SU-DHL-6 (cell line): Measurements from ENCODE around the gene PXDN.

Experiments used
- H2AFZ ChIP-seq: fragments of 200-600 bp; sonication (generic); 2 replicates; pipeline ENCODE4 v1.6.1; 2014; ENCODE audit warnings: low read depth, mild to moderate bottlenecking, moderate library complexity, mixed read lengths, antibody characterized with exemption, low read length; ENCODE audit not compliant: severe bottlenecking
- H3F3A ChIP-seq: fragments of 200-600 bp; shearing (Covaris generic); 2 replicates; pipeline ENCODE4 v1.6.0; 2016; ENCODE audit warnings: antibody characterized with exemption, mild to moderate bottlenecking; ENCODE audit not compliant: insufficient read depth
- H3K27ac ChIP-seq: fragments of 200-600 bp; sonication (generic); 2 replicates; pipeline ENCODE4 v1.5.1; 2016; ENCODE audit warnings: low read depth, mild to moderate bottlenecking, low read length, moderate library complexity, mixed read lengths
- H3K27me3 ChIP-seq: fragments of 200-600 bp; sonication (generic), shearing (Covaris generic); 2 replicates; pipeline ENCODE4 v1.6.0; 2014; ENCODE audit warnings: mild to moderate bottlenecking, low read length
- H3K36me3 ChIP-seq: fragments of 200-600 bp; sonication (generic); 2 replicates; pipeline ENCODE4 v1.6.1; 2014; ENCODE audit warnings: mild to moderate bottlenecking, low read length, mixed read lengths
- H3K4me2 ChIP-seq: fragments of 300-600, 200-600 bp; shearing (Covaris generic), sonication (generic); 2 replicates; pipeline ENCODE4 v1.6.0; 2014; ENCODE audit warnings: low read length, low read depth, mild to moderate bottlenecking; ENCODE audit not compliant: poor library complexity, severe bottlenecking
- H3K4me3 ChIP-seq: fragments of 200-600 bp; sonication (generic); 2 replicates; pipeline ENCODE4 v1.5.1; 2014; ENCODE audit warnings: antibody characterized with exemption, low read length, mild to moderate bottlenecking, mixed read lengths; ENCODE audit not compliant: insufficient read depth, poor library complexity, severe bottlenecking
- H3K79me2 ChIP-seq: fragments of 200-600 bp; sonication (generic); 2 replicates; pipeline ENCODE4 v1.6.1; 2014; ENCODE audit warnings: mild to moderate bottlenecking, low read length, moderate library complexity; ENCODE audit not compliant: insufficient read depth
- H3K9ac ChIP-seq: fragments of 200-600 bp; sonication (generic); 2 replicates; pipeline ENCODE4 v1.7.0; 2014; ENCODE audit warnings: mild to moderate bottlenecking, low read length
- H3K9me2 ChIP-seq: fragments of 200-600 bp; sonication (generic); replicated peaks from 2 replicates; pipeline ENCODE4 v1.6.1; 2014; ENCODE audit warnings: low read length; ENCODE audit not compliant: insufficient read depth
- H3K9me3 ChIP-seq: fragments of 200-600 bp; sonication (generic); 2 replicates; pipeline ENCODE4 v1.6.1; 2014; ENCODE audit warnings: low read length, mixed read lengths; ENCODE audit not compliant: insufficient read depth
- H4K20me1 ChIP-seq: fragments of 200-600 bp; sonication (generic); 2 replicates; pipeline ENCODE4 v1.6.1; 2014; ENCODE audit warnings: low read depth, mild to moderate bottlenecking, antibody characterized with exemption, low read length, moderate library complexity, mixed read lengths
- CTCF ChIP-seq: fragments of 200-600 bp; sonication (generic); IDR thresholded peaks from one replicate; pipeline ENCODE4 v1.5.1; 2017; ENCODE audit warnings: antibody characterized with exemption, mild to moderate bottlenecking, low read length, moderate library complexity; ENCODE audit not compliant: insufficient read depth, poor library complexity, severe bottlenecking
- EZH2phosphoT487 ChIP-seq: fragments of 200-600 bp; sonication (generic), shearing (Covaris generic); conservative IDR thresholded peaks from 2 replicates; pipeline ENCODE4 v1.6.1; 2018; ENCODE audit warnings: mild to moderate bottlenecking, antibody characterized with exemption, low read length, moderate library complexity, mixed read lengths

PXDN gene

DNA sequence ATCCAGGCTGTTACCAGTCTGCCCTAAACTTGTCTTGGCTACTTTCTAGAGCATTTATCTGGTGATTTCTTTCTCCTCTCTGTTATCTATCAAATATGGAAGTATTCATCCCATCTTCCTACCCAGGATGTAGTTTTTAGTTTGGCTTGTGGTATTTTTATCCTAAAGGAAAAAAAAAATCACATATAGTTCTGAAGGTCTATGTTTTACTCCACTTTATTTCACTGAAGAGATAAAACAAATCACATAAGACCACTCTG is 62.2 kb downstream of the PXDN start:
- Histone ChIP-seq H3K9me3 (no peaks in the 10 kb centered on the region), H2AFZ (no peak overlapping the region), H4K20me1 (no peaks in the 10 kb centered on the region), H3K4me2 (no peak overlapping the region), H3K27me3 (no peaks in the 10 kb centered on the region), H3K79me2 (no peaks in the 10 kb centered on the region), H3K27ac (no peak overlapping the region), H3F3A (no peaks in the 10 kb centered on the region), H3K4me3 (no peak overlapping the region), H3K36me3 (no peaks in the 10 kb centered on the region), H3K9me2 (no peaks in the 10 kb centered on the region), H3K9ac (no peak overlapping the region)
- TF ChIP-seq EZH2phosphoT487 (no peak), CTCF (no peak)

- no peaks in the 10 kb centered on the region for H3K36me3 ChIP-seq
- TF ChIP-seq EZH2phosphoT487, result no peak
- no peak for TF ChIP-seq CTCF
Measured at GRCh38 chr2:1681323-1682180, 62.8 kb downstream of the PXDN start.

DNA sequence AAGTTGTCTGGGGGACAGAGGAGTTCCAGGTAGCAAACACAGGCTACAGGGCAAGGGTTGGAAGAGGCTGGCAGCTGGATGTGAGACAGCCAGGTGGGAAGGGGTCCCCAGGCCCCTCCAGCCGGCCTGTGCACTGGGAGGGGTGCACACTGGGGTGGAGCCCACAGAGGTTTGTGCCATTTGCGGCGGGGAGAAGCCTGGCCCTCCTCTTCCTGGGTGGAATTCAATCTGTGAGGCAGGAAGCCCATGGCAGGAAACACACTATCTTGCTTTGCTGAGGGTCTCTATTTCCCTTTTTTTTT is 63.3 kb downstream of the PXDN start:
- no peak overlapping the region for H3K9ac ChIP-seq
- H3F3A ChIP-seq, result no peaks in the 10 kb centered on the region
- H3K9me3 ChIP-seq, result no peaks in the 10 kb centered on the region
- no peaks in the 10 kb centered on the region for H3K27me3 ChIP-seq
- no peaks in the 10 kb centered on the region for H3K36me3 ChIP-seq
- no peak overlapping the region for H2AFZ ChIP-seq
- H3K4me2 ChIP-seq, result no peak overlapping the region
- no peaks in the 10 kb centered on the region for H3K9me2 ChIP-seq
- no peak for TF ChIP-seq CTCF
- TF ChIP-seq EZH2phosphoT487, result no peak
- H3K4me3 ChIP-seq, result no peak overlapping the region
- no peak overlapping the region for H3K27ac ChIP-seq
- no peaks in the 10 kb centered on the region for H4K20me1 ChIP-seq
- H3K79me2 ChIP-seq, result no peaks in the 10 kb centered on the region

More at GRCh38 chr2:1681323-1682180, 62.8 kb downstream of the PXDN start:
- H3K9me3 ChIP-seq, result no peaks in the 10 kb centered on the region
- no peak overlapping the region for H3K9ac ChIP-seq
- H4K20me1 ChIP-seq, result no peaks in the 10 kb centered on the region
- no peak overlapping the region for H3K27ac ChIP-seq
- H3K27me3 ChIP-seq, result no peaks in the 10 kb centered on the region
- no peaks in the 10 kb centered on the region for H3K9me2 ChIP-seq
- H2AFZ ChIP-seq, result no peak overlapping the region
- H3F3A ChIP-seq, result no peaks in the 10 kb centered on the region
- H3K79me2 ChIP-seq, result no peaks in the 10 kb centered on the region
- H3K4me2 ChIP-seq, result no peak overlapping the region
- H3K4me3 ChIP-seq, result no peak overlapping the region
